GM19099 (cell line): ENCODE data around the gene KIF3C.

ENCODE experiments used
- POLR2A ChIP-seq: IDR thresholded peaks from 3 replicates; pipeline ENCODE4 v1.6.1; 2011; ENCODE audit warnings: low read depth; ENCODE audit not compliant: insufficient read length; ENCODE audit errors: extremely low read depth

Gene KIF3C

DNA sequence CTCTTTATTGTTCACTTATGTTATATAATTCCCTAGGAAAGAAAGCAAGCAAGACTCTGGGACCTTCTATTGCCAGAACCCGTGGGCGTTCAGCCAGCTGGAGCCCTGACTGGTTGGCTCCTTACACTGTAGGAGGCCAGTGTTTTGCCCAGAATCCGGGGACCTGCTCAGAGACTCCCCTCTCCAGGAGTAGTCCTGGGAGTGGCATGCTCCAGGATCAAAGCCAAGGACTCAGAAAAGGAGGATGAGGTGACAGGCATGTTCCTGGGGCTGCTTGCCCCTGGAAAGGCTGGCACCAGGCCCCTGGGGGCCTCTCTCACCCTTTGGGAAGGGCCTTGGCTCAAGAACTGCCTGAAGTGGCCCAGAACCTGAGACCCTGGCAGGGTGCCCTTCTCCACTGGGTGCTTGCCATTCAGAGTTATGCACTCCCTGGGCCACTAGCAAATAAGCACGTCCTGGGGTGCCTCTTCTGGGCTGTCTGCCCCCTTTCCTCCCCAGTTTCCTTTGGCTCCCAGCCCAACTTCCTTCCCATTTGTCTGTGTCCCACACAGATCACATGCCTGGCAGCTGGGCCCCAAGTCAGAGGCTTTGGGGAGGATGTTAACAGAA is 19.6 kb upstream of the KIF3C start:
- TF ChIP-seq POLR2A: no peak

DNA sequence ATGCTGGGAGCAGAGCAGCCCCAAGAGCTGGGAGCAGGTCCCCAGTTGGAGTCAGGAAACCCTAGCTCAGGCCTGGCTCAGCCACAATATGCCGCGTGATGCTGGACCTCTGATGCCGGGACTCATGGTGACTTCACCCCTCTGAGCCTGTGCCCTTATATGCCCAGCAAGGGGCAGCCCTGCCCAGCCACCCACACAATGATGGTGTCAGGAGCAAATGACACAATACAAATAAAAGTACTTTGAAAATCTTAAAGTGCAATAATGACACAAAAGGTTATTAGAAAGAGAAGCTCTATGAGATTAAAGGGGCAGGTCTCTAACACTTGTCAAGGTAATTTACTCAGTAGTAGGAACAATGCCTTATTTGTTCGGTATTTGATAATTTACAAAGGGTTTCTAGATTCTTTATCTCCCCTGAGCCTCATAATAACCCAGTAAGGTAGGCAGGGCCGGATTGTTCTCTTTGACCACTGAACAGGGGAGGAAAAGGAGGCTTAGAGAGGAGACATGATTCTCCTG is 18.3 kb upstream of the KIF3C start:
- TF ChIP-seq POLR2A: no peak

DNA sequence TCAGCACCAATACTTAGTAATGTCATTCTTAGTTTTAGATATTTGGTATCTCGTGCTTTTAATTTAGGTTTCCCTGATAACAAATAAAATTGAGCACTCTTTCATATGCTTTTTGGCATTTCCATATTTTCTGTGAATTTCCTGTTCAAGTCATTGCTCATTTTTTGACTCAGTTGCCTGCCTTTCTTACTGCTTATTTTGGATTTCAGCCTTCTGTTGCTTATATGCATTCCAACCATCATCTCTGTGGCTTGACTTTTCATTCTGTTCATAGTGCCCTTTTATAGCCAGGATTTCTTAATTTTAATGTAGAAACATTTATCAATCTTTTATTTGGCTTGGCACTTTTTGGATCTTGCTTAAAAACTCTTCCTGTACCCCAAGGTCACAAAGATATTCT is 14.5 kb upstream of the KIF3C start:
- TF ChIP-seq POLR2A: no peak

DNA sequence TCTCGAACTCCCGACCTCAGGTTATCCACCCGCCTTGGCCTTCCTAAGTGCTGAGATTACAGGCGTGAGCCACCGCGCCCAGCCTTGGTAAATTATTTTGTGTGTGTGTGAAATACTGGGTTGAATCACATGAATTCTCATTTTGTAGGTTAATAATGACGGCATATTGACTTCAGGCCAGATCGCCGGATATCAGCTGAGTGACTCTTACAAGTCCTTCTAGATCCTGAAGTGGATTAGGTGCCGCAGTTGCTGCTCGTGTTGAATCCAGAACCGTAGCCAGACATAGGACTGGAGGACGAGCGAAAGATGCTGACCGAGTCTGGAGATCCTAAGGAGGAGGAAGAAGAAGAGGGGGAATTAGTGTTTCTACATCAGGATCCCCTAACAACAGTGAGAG is 12.2 kb upstream of the KIF3C start:
- no peak for TF ChIP-seq POLR2A

DNA sequence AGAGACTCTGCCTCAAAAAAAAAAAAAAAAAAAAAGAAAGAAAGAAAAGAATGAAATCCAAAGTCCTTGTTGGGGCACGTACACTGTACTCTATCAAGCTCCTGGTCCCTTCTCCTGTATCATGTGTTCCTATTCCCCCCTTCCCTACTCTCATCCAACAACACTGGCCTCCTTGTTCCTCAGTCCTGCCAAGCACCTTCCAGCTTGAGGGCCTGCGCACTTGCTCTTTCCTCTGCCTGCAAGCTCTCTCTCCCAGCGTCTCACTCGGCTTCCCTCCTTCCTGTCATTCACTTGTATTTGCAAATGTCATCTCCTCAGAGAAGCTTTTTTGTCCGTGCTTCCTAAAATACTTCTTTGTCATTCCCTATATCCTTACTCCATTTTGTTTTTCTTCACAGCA is 10.8 kb upstream of the KIF3C start:
- no peak for TF ChIP-seq POLR2A

DNA sequence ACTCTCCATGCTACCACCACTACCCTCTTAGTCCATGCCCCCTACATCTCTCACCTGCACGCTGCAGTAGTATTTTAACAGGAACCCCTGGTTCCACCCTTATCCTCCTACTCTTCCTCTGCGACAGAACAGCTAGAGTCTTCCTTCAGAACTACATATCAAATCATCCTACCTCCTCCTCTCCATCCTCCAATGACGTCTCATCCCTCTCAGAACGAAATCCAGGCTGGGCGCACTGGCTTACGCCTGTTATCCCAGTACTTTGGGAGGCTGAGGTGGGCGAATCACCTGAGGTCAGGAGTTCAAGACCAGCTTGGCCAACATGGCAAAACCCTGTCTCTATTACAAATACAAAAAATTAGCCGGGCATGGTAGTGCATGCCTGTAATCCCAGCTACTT is 10.3 kb upstream of the KIF3C start:
- no peak for TF ChIP-seq POLR2A

DNA sequence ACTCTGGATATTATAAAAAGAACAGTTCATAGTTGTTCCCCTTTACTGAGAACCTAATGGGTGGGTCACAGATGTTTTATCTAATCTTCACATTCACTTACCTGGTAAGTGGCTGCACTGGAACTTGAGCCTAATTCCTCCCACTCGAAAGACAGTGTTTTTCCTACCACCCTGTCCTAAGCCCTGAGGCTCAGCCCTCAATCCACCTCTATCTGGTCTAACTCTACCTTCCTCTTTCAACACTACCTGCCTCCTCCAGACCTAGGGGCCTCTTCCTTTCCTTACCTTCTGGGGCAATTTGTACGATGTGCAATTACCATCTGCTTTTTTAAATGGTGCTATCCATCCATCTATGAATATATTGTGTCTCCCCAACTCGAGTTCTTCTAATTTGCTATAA is 9.7 kb upstream of the KIF3C start:
- TF ChIP-seq POLR2A: no peak

DNA sequence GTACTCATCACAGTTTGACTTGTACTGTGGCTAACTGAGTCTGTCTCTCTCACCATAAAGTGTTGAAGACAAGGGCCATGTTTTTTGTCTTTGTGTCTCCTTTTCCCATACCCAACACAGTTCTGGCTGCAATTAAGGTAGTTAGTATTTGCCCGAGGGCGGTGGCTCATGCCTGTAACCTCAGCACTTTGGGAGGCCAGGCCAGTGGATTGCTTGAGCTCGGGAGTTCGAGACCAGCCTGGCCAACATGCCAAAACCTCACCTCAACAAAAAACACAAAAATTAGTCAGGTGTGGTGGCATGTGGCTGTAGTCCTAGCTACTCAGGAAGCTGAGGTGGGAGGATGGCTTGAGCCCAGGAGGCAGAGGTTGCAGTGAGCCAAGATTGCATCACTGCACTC is 6.9 kb upstream of the KIF3C start:
- TF ChIP-seq POLR2A: no peak

DNA sequence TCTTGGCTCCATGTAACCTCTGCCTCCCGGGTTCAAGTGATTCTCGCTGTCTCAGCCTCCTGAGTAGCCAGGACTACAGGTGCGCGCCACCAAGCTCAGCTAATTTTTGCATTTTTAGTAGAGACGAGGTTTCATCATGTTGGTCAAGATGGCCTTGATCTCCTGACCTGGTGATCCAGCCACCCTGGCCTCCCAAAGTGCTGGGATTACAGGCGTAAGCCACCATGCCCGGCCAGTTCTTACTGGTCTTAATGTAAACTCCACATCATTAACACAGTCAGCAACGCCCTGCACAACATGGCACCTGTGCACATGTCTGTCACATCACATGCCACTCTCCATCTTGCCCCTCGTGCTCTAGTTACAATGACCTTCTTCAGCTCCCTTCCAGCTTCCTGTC is 5.8 kb upstream of the KIF3C start:
- TF ChIP-seq POLR2A: no peak

DNA sequence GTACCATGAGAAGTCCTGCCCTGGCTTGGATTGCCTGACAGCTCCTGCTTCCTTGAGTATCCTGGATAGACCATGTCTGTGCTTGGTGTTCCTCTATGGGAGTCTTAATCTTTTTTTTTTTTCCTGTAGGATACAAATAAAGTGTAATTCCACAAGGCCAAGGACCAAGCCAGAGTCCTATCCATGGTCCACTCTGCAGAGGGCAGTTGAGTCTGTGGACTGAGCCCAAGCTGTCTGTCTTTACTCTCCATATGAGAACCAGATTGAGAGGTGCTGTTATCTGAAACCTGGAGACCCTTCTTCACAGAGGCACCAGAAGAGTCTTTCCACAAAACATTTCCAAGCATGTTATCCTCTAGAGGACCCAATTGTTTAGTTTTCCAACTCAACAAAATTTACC is 1.4 kb upstream of the KIF3C start:
- TF ChIP-seq POLR2A: no peak

DNA sequence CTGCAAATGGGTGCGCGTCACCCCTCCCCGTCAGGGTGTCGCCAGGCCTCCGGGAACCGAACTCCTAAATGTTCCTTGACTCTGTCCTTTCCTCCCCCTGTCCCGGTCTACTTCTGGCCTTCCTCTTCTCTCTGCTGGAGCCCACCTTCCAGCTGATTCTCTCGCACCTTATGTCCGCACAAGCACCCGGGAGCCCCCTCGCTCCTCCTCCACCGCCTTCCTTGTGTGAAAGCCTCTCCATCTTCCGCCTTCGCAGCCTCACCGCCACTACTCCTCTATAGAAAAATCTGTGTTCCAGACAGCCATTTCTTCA is 627 bp upstream of the KIF3C start:
- TF ChIP-seq POLR2A: no peak

DNA sequence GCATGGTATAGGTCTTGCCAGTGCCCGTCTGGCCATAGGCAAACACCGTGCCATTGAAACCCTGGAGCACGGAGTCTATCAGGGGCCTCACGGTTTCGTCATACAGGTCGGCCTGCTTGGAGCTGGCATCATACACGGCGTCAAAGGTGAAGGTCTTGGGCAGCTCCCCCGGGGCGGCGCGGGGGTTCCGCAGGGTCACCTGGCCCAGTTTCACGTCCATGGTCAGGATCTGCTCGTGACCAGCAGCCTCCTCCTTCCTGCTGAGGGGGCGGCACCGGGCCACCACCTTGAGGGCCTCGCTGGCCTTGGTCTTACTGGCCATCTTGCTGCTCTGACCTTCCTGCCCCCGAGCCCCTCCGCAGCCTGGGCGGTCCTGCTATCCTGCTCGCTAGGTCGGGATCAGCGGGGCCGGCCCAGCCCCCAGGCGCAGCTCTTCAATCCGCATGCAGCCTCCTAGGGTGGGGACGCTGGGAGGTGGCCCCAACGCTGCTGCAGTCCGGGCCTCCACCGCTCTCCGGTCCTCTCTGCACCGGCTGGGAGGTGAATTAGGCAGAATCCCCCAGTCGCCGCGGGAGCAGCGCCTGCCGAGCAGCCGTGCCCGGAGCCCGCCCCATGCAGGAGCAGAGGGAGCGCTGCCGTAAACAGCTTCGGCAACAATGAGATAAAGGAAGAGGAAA is 563 bp downstream of the KIF3C start:
- TF ChIP-seq POLR2A: no peak

DNA sequence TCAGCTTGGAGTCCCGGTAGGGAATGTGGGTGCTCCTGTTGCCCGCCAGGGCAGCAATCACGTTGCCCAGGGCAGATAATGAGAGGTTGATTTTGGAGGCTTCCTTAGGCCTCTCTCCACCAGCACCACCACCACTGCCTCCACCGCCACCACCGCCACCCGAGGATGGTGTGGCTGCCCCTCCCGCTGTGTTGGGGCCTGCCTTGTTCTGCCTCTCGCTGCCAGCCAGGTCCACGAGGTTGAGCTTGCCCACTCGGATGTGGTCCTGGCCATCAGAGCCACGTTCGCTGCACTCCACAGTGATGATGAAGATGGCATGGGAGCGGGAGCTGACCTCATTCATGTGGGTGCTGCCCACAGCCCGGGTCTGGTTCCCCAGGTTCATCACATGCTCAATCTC is 1.3 kb downstream of the KIF3C start:
- TF ChIP-seq POLR2A: no peak

DNA sequence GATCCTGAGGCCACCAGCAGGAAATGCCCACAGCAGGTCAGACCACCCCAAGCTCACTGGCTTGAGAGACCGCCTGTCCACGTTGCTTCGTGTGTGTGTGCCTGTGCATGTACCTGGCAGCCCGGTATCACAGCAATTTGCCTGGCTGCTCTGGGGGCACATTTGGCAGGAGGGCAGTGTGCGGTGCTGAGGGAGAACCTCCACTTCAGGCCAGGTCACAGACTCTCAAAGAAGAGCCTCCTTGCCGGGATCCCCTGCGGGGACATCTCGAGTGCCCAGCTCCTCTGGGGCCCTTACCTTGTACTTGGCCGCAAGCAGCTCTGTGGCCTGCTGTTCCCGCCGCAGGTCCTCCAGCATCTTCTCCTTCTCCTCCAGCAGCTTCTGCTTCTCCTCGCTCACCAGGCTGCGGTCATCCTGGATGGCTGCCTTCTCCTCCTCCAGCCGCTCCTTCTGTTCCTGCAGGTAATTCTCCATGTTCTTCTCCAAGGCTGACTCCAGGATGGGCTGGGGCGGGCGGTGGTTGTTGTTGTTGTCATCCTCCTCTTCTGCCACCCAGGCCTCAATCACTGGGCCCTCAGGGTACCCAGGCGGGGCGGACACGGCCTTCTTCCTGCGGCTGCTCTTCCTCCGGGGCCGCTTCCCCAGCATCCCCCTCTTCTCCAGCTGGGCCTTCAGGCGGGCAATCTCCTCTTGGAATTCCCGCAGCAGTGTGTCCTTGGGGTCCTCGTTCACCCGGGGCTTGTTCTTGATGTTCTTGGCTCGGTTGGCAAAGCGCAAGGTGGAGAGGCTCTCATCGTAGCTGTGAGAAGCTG is 2.0 kb downstream of the KIF3C start:
- no peak for TF ChIP-seq POLR2A

DNA sequence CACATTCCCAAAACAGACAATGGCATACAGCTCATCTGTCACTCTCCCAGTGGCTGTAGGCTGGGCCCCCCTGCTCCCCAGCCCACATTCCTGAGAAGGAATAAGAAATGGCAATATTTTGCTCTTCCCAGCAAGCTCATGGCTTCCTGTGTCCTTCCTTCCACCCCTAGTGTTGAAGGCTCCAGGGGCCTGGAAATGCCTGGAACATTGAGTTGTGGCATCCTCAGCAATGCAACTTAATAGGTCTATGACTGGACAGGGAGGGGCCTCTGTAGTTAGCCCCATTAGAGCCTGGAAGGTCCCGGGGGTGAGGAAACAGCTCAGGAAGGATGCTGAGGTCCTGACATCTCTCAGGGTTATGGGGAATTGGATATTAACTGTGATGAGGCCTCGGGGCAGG is 3.3 kb downstream of the KIF3C start:
- TF ChIP-seq POLR2A: no peak

DNA sequence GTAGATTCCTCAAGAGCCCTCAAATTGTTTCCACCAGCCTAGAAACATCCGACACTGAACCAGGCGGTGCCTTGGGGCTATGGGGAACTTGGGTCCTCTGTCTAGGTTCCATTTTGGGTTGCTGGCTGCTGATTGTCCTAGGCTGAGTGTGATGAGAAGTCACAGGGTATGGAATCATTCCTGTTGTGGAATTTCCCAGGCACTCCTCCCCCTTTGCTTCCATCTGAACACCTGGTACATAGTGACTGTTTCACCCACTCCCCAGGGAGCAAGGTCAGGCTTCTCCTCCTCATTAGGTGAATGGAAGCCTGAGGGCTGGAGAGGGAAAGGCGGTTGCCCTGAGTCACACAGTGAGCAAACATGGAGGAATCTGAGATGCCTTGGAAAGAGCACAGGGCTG is 4.5 kb downstream of the KIF3C start:
- no peak for TF ChIP-seq POLR2A
